Right renal cortex interstitium (tissue), 3 donors: Measurements from ENCODE around the gene MGAT4B. TPM values are rescaled to one million over a fixed set of nuclear protein-coding genes. Genes with fewer than 3 reads are reported as not detected.
"Not testable (repeated sequence)": the region's sequence is repeated elsewhere in the genome, so short reads cannot be mapped to it uniquely, and the experiment has no call there.

ENCODE experiments used
- DNase-seq, 3 donors: peaks; one replicate each; pipeline ENCODE4 v3.0.0-alpha.2; 2013; ENCODE audit warnings: low read depth in 3 of 3, low spot score in 2 of 3
- polyA plus RNA-seq, 3 donors: library from polyadenylated mRNA; unstranded; fragments of 120-200 nt; gene quantifications; one replicate each; pipeline ENCODE4 v1.2.1, GENCODE V29; 2013; ENCODE audit not compliant: insufficient read length in 3 of 3

The MGAT4B gene
- 100 to 1,000 TPM; 171 to 187 (median 176) TPM for polyA plus RNA-seq

DNA sequence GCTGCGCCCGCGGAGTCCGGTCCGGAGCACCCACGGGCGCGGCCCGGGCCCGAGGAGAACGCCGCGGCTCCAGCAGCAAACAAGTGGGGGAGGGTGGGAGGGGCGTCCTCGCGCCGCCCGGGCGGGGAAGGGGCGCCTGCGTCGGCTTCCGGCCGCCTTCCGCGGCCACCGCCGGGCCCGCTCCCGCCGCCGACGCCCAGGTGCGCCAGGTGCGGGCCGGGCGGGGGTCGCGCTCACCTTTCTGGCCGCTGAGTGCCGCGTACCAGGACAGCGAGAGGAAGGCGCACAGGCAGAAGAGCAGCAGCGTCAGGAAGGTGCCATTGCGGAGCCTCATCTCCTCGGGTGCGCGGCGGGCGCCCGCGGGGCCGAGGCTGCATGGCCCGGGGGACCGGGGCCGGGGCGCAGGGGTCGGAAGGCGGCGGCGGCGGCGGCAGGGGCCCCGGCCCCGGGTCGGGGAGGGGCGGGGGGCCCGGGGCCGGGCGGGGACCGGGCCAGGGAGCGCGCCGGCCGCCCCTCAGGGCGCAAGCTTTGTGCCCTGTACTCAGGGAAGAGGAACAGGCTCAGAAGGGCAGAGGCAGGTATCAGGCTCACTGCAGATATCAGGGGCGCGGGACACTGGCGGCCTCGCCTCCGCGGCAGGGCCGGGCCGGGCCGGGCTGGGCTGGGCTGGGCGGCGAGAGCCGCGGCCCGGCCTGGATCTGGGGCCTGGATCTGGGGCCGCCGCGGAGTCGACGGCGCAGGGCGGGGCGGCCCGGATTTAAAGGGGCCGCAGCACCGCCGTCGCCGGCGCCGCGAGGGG lies at the start of gene MGAT4B:
Gene MGAT4B (minus strand): TSS at position 617 of the 799 bp plus-strand sequence. CDS start 283 bp downstream, at position 334.
- DNase-seq, result no peak

DNA sequence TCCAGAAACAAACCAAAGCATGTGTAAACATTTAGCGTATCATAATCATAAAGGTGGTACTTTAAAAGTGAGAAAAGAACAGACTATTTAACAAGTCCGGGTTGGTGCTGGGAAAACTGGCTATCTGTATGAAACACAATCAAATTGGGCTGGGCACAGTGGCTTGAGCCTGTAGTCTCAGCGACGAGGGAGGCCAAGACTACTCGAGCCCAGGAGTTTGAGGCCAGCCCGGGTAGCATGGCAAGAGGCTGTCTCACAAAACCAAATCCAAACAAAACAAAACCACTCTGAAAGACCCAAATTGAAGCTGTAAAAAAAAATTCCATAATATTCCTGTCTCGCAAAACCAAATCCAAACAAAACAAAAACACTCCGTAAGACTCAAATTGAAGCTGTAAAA lies 47.7 kb upstream of the MGAT4B start:
- no peak for DNase-seq

DNA sequence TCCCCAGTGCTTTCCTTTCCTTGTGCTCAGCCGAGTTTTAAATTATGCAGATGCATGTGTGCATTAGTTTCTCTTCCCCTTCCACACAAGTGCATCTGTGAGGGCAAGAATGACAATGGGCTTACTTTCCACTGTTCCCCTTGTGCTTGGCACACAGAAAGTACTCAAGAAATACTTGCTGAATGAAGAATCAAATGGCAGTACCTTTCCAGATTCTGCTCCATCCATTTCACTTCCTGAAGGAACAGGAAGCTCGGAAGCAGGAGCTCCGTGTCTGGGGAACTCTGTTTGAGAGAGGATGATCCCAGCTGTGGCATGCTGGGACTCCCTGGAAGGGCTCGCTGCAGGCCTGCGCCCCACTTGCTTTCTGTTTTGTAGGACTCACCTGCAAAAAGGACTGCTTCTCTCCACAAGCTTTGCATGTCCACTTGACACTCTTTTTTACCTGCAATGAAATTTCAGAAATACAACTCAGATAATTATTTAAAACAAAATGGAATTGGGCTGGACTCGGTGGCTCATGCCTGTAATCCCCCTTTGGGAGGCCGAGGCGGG lies 46.4 kb upstream of the MGAT4B start:
- no peak for DNase-seq

- no peak for DNase-seq
Measured at GRCh38 chr5:179841621-179842020, 35.0 kb upstream of the MGAT4B start.

DNA sequence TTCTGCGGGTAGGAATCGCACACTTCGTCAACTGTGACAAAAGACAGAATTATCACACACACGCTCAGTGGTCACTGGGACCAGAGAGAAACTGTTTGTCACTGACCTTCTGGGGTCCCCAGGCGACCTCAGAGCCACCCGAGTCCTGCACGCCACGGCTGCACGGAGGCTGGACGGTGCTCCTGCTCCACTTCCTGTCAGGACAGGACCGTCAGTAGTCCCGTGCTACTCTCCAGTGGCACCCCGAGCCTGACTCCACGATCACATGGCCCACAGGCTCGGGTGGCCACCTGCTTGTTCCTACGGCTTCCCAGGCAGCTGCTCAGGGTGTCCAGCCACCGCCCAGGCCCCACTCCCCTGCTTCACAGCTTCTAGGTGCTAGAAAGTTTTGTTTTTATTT lies 34.1 kb upstream of the MGAT4B start:
- DNase-seq, result no peak

DNA sequence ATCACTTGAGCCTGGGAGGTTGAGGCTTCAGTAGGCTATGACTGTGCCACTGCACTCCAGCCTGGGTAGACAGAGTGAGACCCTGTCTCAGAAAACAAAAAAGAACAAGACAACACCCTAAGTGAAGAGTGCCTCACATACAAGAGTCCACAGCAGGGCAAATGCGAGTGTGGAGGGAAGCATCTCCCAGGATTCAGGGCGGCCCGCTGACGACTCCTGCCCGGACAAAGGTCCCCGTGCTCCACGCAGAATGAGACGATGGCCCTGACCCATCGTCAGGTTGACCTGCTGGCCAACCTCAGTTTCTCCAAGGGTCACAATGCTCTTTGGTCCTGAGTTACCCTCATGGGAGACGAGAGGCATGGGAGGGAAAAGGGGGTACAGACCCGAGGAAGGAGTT lies 33.7 kb upstream of the MGAT4B start:
- DNase-seq, result no peak

DNA sequence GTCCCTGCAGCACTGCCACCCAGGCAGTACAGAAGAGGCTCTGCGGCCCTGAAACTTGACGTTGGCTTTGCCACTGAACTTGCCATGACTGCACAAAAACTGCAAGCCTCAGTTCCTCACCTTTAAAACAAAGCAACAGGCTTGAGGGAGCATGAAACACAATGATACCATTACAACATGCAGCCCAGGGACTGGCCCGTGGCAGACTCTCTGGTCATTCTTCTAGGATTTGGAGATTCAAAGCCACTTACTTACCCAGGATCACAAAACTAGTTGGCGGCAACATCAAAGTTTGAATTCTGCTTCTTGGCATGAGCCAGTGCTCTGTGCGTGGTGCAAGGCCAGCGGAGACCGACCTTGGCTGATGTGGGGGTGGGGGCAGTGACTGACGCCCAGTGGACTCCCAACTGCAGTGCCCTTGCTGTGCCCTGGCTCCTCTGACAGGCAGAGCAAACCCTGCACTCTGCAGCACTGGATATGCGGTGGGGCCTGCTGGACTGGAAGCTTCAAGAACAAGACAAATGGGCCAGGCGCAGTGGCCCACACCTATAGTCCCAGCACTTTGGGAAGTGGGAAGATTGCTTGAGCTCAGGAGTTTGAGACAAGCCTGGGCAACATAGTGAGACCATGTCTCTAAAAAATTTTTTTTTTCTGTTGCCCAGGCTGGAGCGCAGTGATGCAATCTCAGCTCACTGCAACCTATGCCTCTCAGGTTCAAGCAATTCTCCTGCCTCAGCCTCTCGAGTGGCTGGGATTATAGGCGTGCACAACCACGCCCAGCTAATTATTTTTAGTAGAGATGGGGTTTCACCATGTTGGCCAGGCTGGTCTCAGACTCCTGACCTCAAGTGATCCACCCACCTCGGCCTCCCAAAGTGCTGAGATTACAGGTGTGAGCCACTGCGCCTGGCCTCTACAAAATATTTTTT lies 32.9 kb upstream of the MGAT4B start:
- no peak for DNase-seq

- DNase-seq, result no peak
Measured at GRCh38 chr5:179837076-179838011, 30.7 kb upstream of the MGAT4B start.

DNA sequence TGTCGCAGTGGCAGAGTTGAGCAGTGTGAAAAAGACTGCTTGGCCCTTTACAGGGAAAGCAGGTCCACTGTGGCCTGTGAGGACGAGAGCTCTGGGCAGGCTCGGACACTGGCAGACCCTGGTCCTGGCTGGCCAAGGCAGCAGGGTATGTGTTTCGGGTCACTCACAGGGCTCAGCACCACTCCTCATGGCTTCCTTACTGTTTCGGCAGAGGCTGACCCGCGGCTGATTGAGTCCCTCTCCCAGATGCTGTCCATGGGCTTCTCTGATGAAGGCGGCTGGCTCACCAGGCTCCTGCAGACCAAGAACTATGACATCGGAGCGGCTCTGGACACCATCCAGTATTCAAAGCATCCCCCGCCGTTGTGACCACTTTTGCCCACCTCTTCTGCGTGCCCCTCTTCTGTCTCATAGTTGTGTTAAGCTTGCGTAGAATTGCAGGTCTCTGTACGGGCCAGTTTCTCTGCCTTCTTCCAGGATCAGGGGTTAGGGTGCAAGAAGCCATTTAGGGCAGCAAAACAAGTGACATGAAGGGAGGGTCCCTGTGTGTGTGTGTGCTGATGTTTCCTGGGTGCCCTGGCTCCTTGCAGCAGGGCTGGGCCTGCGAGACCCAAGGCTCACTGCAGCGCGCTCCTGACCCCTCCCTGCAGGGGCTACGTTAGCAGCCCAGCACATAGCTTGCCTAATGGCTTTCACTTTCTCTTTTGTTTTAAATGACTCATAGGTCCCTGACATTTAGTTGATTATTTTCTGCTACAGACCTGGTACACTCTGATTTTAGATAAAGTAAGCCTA lies 29.8 kb upstream of the MGAT4B start:
- DNase-seq, result no peak

GRCh38 chr5:179834871-179835270 lies 28.2 kb upstream of the MGAT4B start:
- DNase-seq, result not testable (repeated sequence)

DNA sequence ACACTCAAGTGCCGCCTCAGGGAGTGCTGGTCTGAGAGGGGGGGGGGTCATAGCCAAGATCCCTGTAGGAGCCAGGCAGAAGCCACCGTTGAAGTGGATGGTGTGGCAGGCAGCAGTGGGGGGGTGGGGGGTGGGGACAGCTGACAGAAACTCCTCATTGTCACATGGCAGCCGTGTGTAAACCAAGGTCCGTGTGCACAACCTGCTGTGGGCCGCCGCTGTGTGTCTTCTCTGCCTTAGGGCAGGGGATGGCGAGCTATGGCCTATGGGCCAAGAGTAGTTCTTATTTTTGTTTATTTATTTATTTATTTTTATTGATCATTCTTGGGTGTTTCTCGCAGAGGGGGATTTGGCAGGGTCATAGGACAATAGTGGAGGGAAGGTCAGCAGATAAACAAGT lies 27.5 kb upstream of the MGAT4B start:
- DNase-seq, result no peak

- no peak for DNase-seq
Measured at GRCh38 chr5:179833709-179834070, 27.0 kb upstream of the MGAT4B start.

DNA sequence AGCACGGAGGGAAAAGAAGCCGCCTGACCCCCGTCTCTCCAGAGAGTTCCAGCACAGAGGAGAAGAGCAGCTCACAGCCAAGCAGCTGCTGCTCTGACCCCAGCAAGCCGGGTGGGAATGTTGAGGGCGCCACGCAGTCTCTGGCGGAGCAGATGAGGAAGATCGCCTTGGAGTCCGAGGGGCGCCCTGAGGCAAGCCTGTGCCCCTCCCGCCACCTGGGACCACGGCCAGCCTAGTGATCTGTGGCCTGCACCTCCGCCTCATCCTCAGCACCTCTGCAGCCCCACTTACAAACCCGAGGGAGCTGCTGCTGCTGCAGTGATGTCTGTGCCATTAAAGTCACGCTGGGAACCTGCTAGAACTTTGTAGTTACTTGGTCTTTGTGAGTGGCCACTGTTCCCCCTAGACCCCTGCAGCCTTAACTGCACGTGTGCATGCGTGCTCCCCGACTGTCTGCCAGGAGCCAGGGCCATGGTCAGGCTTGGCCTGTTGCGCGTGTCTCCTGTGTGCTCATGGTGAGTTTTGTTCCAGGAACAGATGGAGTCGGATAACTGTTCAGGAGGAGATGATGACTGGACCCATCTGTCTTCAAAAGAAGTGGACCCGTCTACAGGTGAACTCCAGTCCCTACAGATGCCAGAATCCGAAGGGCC lies 26.5 kb upstream of the MGAT4B start:
- no peak for DNase-seq

GRCh38 chr5:179832039-179832745 lies 25.5 kb upstream of the MGAT4B start:
- DNase-seq, result no peak

DNA sequence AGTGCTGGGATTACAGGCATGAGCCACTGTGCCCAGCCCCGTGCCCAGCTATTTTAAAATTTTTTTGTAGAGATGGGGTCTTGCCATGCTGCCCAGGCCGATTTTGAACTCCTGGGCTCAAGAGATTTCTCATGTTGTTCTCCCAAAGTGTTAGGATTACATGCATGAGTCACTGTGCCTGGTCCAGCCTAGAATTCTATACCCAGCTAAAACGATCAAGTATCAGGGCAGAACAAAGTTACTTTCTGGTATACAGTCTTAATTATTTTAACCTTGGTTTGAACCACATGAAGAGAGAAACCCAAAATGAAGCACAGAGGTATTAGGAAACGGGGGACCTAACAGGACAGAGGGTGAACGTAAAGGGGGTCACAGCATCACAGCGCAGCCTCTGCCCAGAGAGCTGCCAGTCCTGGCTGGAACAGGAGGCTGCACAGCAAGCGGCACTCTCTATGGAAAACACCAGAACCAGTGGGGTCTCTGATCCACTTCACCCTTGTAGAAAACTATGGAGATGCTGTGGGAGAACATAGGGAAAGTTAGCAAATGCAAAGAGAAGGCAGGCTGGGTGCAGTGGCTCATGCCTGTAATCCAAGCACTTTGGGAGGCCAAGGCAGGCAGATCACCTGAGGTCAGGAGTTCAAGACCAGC lies 24.3 kb upstream of the MGAT4B start:
- DNase-seq, result no peak

DNA sequence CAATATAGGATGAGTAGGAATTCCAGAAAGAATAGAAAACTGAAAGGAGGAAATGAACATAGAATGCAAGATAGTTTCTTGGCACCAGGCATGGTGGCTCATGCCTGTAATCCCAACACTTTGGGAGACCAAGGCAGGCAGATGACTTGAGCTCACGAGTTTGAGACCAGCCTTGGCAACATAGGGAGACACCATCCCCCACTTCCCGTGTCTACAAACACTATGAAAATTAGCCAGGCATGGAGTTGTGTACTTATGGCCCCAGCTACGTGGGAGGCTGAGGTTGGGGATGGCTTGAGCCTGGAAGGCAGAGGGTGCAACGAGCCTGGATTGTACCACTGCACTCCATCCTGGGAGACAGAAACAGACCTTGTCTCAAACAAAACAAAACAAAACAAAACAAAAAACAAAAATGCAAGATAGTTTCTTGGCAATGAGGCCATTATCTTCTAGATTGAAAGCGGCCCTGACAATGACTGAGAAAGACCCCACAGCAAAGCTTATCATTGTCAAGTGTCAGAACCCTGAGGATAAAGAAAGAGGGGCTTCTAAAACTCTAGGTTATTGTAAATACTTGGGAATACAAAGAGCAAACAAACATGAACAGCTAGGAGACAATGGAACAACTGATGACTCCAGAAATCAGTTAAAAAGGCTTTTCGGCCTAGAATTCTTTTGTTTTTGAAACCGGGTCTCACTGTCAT lies 23.2 kb upstream of the MGAT4B start:
- DNase-seq, result no peak

- no peak for DNase-seq
Measured at GRCh38 chr5:179828756-179829421, 22.2 kb upstream of the MGAT4B start.
